BLaER1 (cell line): Measurements from ENCODE around the gene CYB561D1.
A peak's percentile ranks its signal among the peaks of the same experiment; 100 is the strongest.

Experiments used
- H3K27ac ChIP-seq: shearing (Covaris generic); formaldehyde crosslinking; 2 replicates; pipeline ENCODE4 v1.8.1; 2022
- H3K27me3 ChIP-seq: shearing (Covaris generic); formaldehyde crosslinking; 2 replicates; pipeline ENCODE4 v1.8.1; 2022
- H3K36me3 ChIP-seq: shearing (Covaris generic); formaldehyde crosslinking; 2 replicates; pipeline ENCODE4 v1.8.1; 2022
- H3K4me1 ChIP-seq: shearing (Covaris generic); formaldehyde crosslinking; 2 replicates; pipeline ENCODE4 v1.8.1; 2022
- H3K4me2 ChIP-seq: shearing (Covaris generic); formaldehyde crosslinking; 2 replicates; pipeline ENCODE4 v1.8.1; 2022
- H3K4me3 ChIP-seq: shearing (Covaris generic); formaldehyde crosslinking; 2 replicates; pipeline ENCODE4 v1.8.1; 2022
- H3K9ac ChIP-seq: shearing (Covaris generic); formaldehyde crosslinking; 2 replicates; pipeline ENCODE4 v1.8.1; 2022
- H3K9me3 ChIP-seq: shearing (Covaris generic); formaldehyde crosslinking; 2 replicates; pipeline ENCODE4 v1.8.1; 2022
- H4K20me1 ChIP-seq: shearing (Covaris generic); formaldehyde crosslinking; 2 replicates; pipeline ENCODE4 v1.8.1; 2022
- Cebpa-rat ChIP-seq: shearing (Covaris generic); IDR thresholded peaks from 2 replicates; pipeline ENCODE4 v1.8.1; 2022

Gene CYB561D1

GRCh38 chr1:109488201-109488600 lies 5.7 kb upstream of the CYB561D1 start:
- H4K20me1 ChIP-seq = no peaks in the 10 kb centered on the region
- peak overlapping the region; percentile 60; the same call in 1 of the 2 replicates for H3K4me2 ChIP-seq
- H3K9me3 ChIP-seq = no peaks in the 10 kb centered on the region
- H3K9ac ChIP-seq = peak overlapping the region; percentile 56
- peaks cover 47% of the 10 kb centered on the region for H3K4me1 ChIP-seq
- H3K4me3 ChIP-seq = no peak overlapping the region
- H3K36me3 ChIP-seq = peaks cover 65% of the 10 kb centered on the region
- H3K27ac ChIP-seq = no peak overlapping the region
- no peaks in the 10 kb centered on the region for H3K27me3 ChIP-seq
- no peak for TF ChIP-seq Cebpa-rat

DNA sequence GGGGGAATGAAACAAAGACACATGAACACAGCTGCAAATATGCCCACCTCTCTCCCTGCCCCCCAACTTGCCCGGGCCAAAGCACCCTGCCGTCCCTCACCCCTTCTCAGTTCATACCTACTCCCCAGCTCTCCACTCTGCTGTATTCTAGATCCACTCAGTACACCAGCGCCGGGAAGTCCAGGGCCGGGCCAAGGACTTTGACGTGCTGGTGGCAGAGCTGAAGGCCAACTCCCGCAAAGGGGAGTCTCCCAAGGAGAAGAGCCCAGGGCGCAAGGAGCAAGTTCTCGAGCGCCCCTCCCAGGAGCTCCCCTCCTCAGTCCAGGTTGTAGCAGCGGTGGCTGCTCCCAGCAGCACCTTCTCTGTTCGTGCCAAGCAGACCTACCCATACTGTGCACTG lies 5.2 kb upstream of the CYB561D1 start:
- no peaks in the 10 kb centered on the region for H4K20me1 ChIP-seq
- peak overlapping the region; percentile 60 for H3K4me2 ChIP-seq
- H3K9me3 ChIP-seq = no peaks in the 10 kb centered on the region
- H3K4me3 ChIP-seq = no peak overlapping the region
- H3K4me1 ChIP-seq = peaks cover 50% of the 10 kb centered on the region
- peak overlapping the region; percentile 35; the same call in 1 of the 2 replicates for H3K27ac ChIP-seq
- H3K36me3 ChIP-seq = peaks cover 65% of the 10 kb centered on the region
- no peak for TF ChIP-seq Cebpa-rat
- peak overlapping the region; percentile 56 for H3K9ac ChIP-seq
- H3K27me3 ChIP-seq = no peaks in the 10 kb centered on the region

DNA sequence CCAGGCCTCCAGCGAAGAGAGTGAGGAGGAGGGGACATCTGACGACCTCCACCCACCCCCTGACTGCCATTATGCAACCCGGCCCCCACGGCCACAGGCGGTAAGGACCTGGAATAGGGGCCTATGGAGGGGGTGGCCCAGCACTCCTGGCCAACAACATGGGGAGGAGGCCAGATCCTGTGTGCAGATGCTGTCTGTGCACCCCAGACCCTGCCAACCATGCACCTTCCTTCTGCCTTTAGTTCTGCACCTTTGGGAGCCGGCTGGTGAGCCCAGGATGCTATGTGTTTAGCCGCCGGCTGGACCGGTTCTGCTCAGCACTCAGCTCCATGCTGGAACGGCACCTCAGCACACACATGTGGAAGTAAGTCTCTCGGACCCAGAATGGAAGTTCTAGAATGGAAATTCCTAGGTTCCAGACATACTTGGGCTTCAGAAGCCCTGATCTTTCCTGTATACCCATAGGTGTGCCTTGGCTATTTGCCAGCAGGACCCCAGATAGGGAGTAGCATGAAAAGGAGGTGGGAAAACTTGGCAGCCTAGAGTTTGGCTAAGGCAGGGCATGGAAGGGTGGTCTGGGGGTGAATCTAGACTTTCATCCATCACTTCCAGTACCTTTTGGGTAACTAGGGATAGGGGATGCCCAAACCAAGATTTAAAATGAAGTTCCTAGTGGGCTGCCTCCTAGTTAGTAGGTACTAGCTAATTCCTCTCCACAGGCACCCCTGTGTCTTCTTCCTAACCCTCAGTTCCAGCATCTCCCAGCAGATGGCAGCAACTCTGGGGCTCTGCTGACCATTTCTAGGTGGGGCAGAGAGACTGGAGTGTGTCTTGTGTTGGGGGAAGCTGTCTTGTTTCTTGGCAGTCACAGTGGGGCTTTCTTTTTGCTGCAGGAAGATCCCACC lies 3.6 kb upstream of the CYB561D1 start:
- Histone ChIP-seq H3K4me2 (peak overlapping the region; percentile 60), H3K4me3 (no peak overlapping the region), H3K4me1 (peaks cover 50% of the 10 kb centered on the region), H4K20me1 (peaks cover 5% of the 10 kb centered on the region; the same call in 1 of the 2 replicates), H3K36me3 (peaks cover 65% of the 10 kb centered on the region), H3K9ac (no peak overlapping the region; the same call in 1 of the 2 replicates), H3K27ac (peak overlapping the region; percentile 35; the same call in 1 of the 2 replicates), H3K9me3 (no peaks in the 10 kb centered on the region), H3K27me3 (no peaks in the 10 kb centered on the region)
- no peak for TF ChIP-seq Cebpa-rat

GRCh38 chr1:109490934-109491302 lies 3.0 kb upstream of the CYB561D1 start:
- peaks cover 6% of the 10 kb centered on the region; the same call in 1 of the 2 replicates for H4K20me1 ChIP-seq
- no peak overlapping the region for H3K27ac ChIP-seq
- H3K4me1 ChIP-seq = peaks cover 50% of the 10 kb centered on the region
- H3K4me2 ChIP-seq = no peak overlapping the region
- no peaks in the 10 kb centered on the region for H3K27me3 ChIP-seq
- no peak overlapping the region for H3K4me3 ChIP-seq
- no peak overlapping the region for H3K9ac ChIP-seq
- no peak for TF ChIP-seq Cebpa-rat
- H3K9me3 ChIP-seq = no peaks in the 10 kb centered on the region
- H3K36me3 ChIP-seq = peaks cover 65% of the 10 kb centered on the region

DNA sequence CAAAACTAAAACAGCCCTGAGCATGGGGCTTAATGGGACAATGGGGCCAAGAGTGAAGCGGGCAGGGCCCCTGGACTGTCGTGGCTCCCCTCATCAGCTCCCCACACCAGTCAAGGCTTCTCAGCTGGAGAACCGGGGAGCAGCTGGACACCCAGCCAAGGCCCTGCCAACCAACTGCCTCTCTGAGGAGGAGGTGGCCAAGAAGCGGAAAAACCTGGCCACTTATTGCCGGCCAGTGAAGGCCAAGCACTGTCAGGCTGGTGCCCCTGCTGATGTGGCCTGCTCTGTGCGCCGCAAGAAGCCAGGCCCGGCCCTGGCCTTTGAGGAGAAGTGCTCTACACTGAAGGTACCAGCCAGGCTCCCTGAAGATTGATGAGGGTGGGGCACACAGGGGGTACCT lies 2.5 kb upstream of the CYB561D1 start:
- no peak for TF ChIP-seq Cebpa-rat
- Histone ChIP-seq H3K9ac (no peak overlapping the region), H3K36me3 (peaks cover 65% of the 10 kb centered on the region)

GRCh38 chr1:109492779-109493178 lies 1.1 kb upstream of the CYB561D1 start:
- no peaks in the 10 kb centered on the region for H3K9me3 ChIP-seq
- H3K27ac ChIP-seq = no peak overlapping the region
- no peaks in the 10 kb centered on the region for H3K27me3 ChIP-seq
- peaks cover 65% of the 10 kb centered on the region for H3K36me3 ChIP-seq
- H4K20me1 ChIP-seq = peaks cover 21% of the 10 kb centered on the region
- H3K4me1 ChIP-seq = peaks cover 61% of the 10 kb centered on the region
- no peak for TF ChIP-seq Cebpa-rat
- peak overlapping the region; percentile 94; the same call in 1 of the 2 replicates for H3K4me2 ChIP-seq
- peak overlapping the region; percentile 77; the same call in 1 of the 2 replicates for H3K9ac ChIP-seq
- H3K4me3 ChIP-seq = no peak overlapping the region

More for the DNA sequence above, 2.5 kb upstream of the CYB561D1 start:
- Histone ChIP-seq H3K9me3 (no peaks in the 10 kb centered on the region), H3K27me3 (no peaks in the 10 kb centered on the region), H3K4me2 (no peak overlapping the region), H4K20me1 (peaks cover 7% of the 10 kb centered on the region; the same call in 1 of the 2 replicates), H3K4me1 (peaks cover 48% of the 10 kb centered on the region), H3K27ac (no peak overlapping the region), H3K4me3 (no peak overlapping the region)

DNA sequence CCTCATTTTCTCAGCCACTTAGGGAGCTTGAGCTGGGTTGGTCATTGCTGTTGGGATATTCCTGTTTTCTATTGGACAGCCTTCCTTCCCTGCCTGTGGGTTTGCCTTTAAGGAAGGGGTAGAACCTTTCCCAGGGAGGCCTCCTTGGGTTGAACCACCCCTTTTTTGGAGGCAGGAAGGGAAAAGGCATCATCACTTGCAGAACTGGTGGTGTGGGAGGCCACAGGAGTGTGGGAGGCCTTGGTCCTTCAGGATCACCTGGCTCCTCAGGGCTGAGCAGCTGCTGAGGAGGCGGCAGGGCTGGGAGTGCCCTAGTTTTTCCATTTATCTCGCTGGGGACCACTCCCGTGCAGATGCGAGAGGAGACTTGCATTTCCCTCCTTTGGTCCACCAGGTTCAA lies 667 bp upstream of the CYB561D1 start:
- Histone ChIP-seq H3K27ac (peak overlapping the region; percentile 71; the same call in 1 of the 2 replicates), H3K27me3 (no peaks in the 10 kb centered on the region), H3K4me3 (peak overlapping the region; percentile 91), H3K4me2 (peak overlapping the region; percentile 94), H4K20me1 (peaks cover 26% of the 10 kb centered on the region), H3K9ac (peak overlapping the region; percentile 77), H3K9me3 (no peaks in the 10 kb centered on the region), H3K4me1 (peaks cover 66% of the 10 kb centered on the region), H3K36me3 (peaks cover 65% of the 10 kb centered on the region)
- TF ChIP-seq Cebpa-rat = no peak

GRCh38 chr1:109495738-109496137 lies 1.8 kb downstream of the CYB561D1 start:
- Histone ChIP-seq H3K27ac (no peak overlapping the region), H3K27me3 (no peaks in the 10 kb centered on the region), H3K4me1 (peaks cover 69% of the 10 kb centered on the region), H3K9ac (peak overlapping the region; percentile 77; the same call in 1 of the 2 replicates), H3K4me2 (peak overlapping the region; percentile 94; the same call in 1 of the 2 replicates), H3K9me3 (no peaks in the 10 kb centered on the region), H4K20me1 (peaks cover 40% of the 10 kb centered on the region), H3K4me3 (no peak overlapping the region), H3K36me3 (peaks cover 64% of the 10 kb centered on the region)
- no peak for TF ChIP-seq Cebpa-rat

GRCh38 chr1:109497449-109498160 lies 3.7 kb downstream of the CYB561D1 start:
- no peak for TF ChIP-seq Cebpa-rat
- peak overlapping the region; percentile 40; the same call in 1 of the 2 replicates for H3K9ac ChIP-seq
- peaks cover 51% of the 10 kb centered on the region for H3K36me3 ChIP-seq
- peaks cover 40% of the 10 kb centered on the region for H4K20me1 ChIP-seq
- H3K4me3 ChIP-seq = no peak overlapping the region
- 0 out of 2 replicates have a peak overlapping the region, but pooled peaks have one; percentile 18 for H3K27ac ChIP-seq
- no peaks in the 10 kb centered on the region for H3K9me3 ChIP-seq
- no peaks in the 10 kb centered on the region for H3K27me3 ChIP-seq
- peak overlapping the region; percentile 27 for H3K4me2 ChIP-seq
- H3K4me1 ChIP-seq = peaks cover 88% of the 10 kb centered on the region
